K562 (cell line): ENCODE measurements around the gene GRIA4. TPM values are rescaled to one million over a fixed set of nuclear protein-coding genes. Genes with fewer than 3 reads are reported as not detected.

ENCODE experiments used
- ATAC-seq: fragments of 200-7000 bp; cut with Tn5 transposase; 3 replicates; pipeline ENCODE4 v1.9.1; 2020; ENCODE audit warnings: moderate library complexity
- BruUV-seq: library from RNA; stranded (reverse); fragments of 400-500 nt; replicated peaks from 2 replicates; lab custom pipeline; 2021; lab: Mats Ljungman, UMichigan
- CTCF ChIA-PET: fragments of 300-600 bp; formaldehyde crosslinking; extraction: SDS; loops from one replicate; lab custom pipeline; 2021; ENCODE audit warnings: low intra/inter-chr PET ratio; lab: Yijun Ruan, JAX
- POLR2A ChIA-PET: fragments of 300-600, 350-650 bp; sonication (Branson Sonifier 250); formaldehyde crosslinking; extraction: SDS; loops from one replicate; lab custom pipeline; 2021; ENCODE audit warnings: antibody characterized with exemption, inconsistent platforms; lab: Yijun Ruan, JAX
- DNase-seq, 4 experiments: peaks; one replicate each; pipeline versions ENCODE4 v3.0.0 to v3.0.0-alpha.2; 2011 to 2018; ENCODE audit warnings: low spot score in 3 of 4, mixed read lengths in 3 of 4; ENCODE audit errors: extremely low read depth in 1 of 4
- FAIRE-seq: peaks from 2 replicates; lab custom pipeline; 2011; peaks lifted over from hg19 to GRCh38; lab: Jason Lieb, UNC
- H2AFZ ChIP-seq: 2 replicates; pipeline ENCODE4 v1.6.0; 2011; ENCODE audit warnings: low read depth, low read length, control low read depth, inconsistent platforms
- H3K27ac ChIP-seq: fragments of 200-600 bp; 3 replicates; pipeline ENCODE4 v1.8.0; 2011; ENCODE audit warnings: low read depth, mild to moderate bottlenecking, control low read depth, inconsistent platforms, low read length, moderate library complexity, mixed read lengths; ENCODE audit errors: extremely low read depth
- H3K27me3 ChIP-seq, 2 experiments: fragments of 300-600 bp in 1 of 2; 2 replicates in 1 of 2; 3 replicates in 1 of 2; pipeline versions ENCODE4 v1.6.0 to v1.8.0; 2011; ENCODE audit warnings: inconsistent platforms in 2 of 2, low read length in 2 of 2, mild to moderate bottlenecking in 1 of 2, mixed read lengths in 1 of 2, moderate library complexity in 1 of 2; ENCODE audit not compliant: control insufficient read depth in 2 of 2, insufficient read depth in 2 of 2
- H3K36me3 ChIP-seq: fragments of 300-600 bp; 3 replicates; pipeline ENCODE4 v1.8.0; 2011; ENCODE audit warnings: mild to moderate bottlenecking, low read length, inconsistent platforms; ENCODE audit not compliant: control insufficient read depth, insufficient read depth
- H3K4me1 ChIP-seq, 2 experiments: fragments of 200-600 bp in 1 of 2; replicated peaks in 1 of 2; 2 replicates in 1 of 2; 3 replicates in 1 of 2; pipeline versions ENCODE4 v1.5.1 to v1.8.0; 2011; ENCODE audit warnings: inconsistent platforms in 2 of 2, low read length in 2 of 2, mild to moderate bottlenecking in 1 of 2, mixed read lengths in 1 of 2, moderate library complexity in 1 of 2; ENCODE audit not compliant: control insufficient read depth in 2 of 2, insufficient read depth in 2 of 2
- H3K4me2 ChIP-seq: 2 replicates; pipeline ENCODE4 v1.6.1; 2011; ENCODE audit warnings: low read length, control low read depth, inconsistent platforms, mixed read lengths; ENCODE audit not compliant: insufficient read depth
- H3K4me3 ChIP-seq: fragments of 200-600 bp; sonication (generic), shearing (Covaris generic); 2 replicates; pipeline ENCODE4 v1.5.1; 2016; ENCODE audit warnings: control low read depth, inconsistent platforms
- H3K79me2 ChIP-seq: fragments of 200-600 bp; 3 replicates; pipeline ENCODE4 v1.8.0; 2011; ENCODE audit warnings: low read length, inconsistent platforms; ENCODE audit not compliant: control insufficient read depth, insufficient read depth
- H3K9ac ChIP-seq, 2 experiments: 2 replicates each; pipeline versions ENCODE4 v1.6.0 to v1.6.1; 2011; ENCODE audit warnings: low read depth in 2 of 2, low read length in 2 of 2, control low read depth in 1 of 2, inconsistent platforms in 1 of 2, mild to moderate bottlenecking in 1 of 2, mixed read lengths in 1 of 2; ENCODE audit not compliant: insufficient read depth in 1 of 2
- H3K9me1 ChIP-seq: one replicate; pipeline ENCODE4 v1.6.0; 2011; ENCODE audit warnings: inconsistent platforms, mild to moderate bottlenecking, low read length, moderate library complexity; ENCODE audit not compliant: control insufficient read depth, insufficient read depth
- H3K9me3 ChIP-seq: replicated peaks from 2 replicates; pipeline ENCODE4 v1.5.1; 2011; ENCODE audit warnings: low read depth, low read length, inconsistent platforms; ENCODE audit not compliant: control insufficient read depth, insufficient read depth
- H4K20me1 ChIP-seq: replicated peaks from 2 replicates; pipeline ENCODE4 v1.6.1; 2011; ENCODE audit warnings: low read length, inconsistent platforms, mixed read lengths; ENCODE audit not compliant: control insufficient read depth, insufficient read depth
- CAMTA2 ChIP-seq: fragments of 250-450 bp; sonication (Bioruptor Pico); conservative IDR thresholded peaks from 2 replicates; pipeline ENCODE4 v1.5.1; 2022
- HNRNPL ChIP-seq: fragments of 200-400 bp; formaldehyde crosslinking; IDR thresholded peaks from 2 replicates; pipeline ENCODE4 v1.6.1; 2017; ENCODE audit warnings: low read depth, mild to moderate bottlenecking, low read length
- ILF3 ChIP-seq: fragments of 450-650 bp; IDR thresholded peaks from 2 replicates; pipeline ENCODE4 v1.6.1; 2018; ENCODE audit warnings: antibody characterized with exemption, mild to moderate bottlenecking, moderate library complexity, borderline replicate concordance
- NFE2L1 ChIP-seq: fragments of 450-650 bp; IDR thresholded peaks from 2 replicates; pipeline ENCODE4 v1.6.1; 2016; ENCODE audit warnings: missing genetic modification characterization, low read depth, mild to moderate bottlenecking, missing compliant biosample characterization, moderate library complexity, borderline replicate concordance
- POLR2AphosphoS5 ChIP-seq: IDR thresholded peaks from 2 replicates; pipeline ENCODE4 v1.6.1; 2011; ENCODE audit warnings: mild to moderate bottlenecking, low read depth, low read length, moderate library complexity; ENCODE audit not compliant: control insufficient read depth, insufficient read depth
- RFX5 ChIP-seq: IDR thresholded peaks from 2 replicates; pipeline ENCODE4 v1.6.1; 2011; ENCODE audit warnings: low read depth, mild to moderate bottlenecking, improper control_type of control experiment, low read length
- SREBF1 ChIP-seq: fragments of 150-350 bp; IDR thresholded peaks from 2 replicates; pipeline ENCODE4 v1.6.1; 2014; ENCODE audit warnings: antibody characterized with exemption, low read depth, low read length, borderline replicate concordance
- TGIF2 ChIP-seq: sonication (generic); formaldehyde crosslinking; IDR thresholded peaks from 2 replicates; pipeline ENCODE4 v1.8.1; 2022; ENCODE audit warnings: mild to moderate bottlenecking, missing genetic modification reagents, moderate library complexity
- ZNF174 ChIP-seq: fragments of 250-450 bp; sonication (Bioruptor Pico); IDR thresholded peaks from 2 replicates; pipeline ENCODE4 v1.4.0; 2020; ENCODE audit warnings: mild to moderate bottlenecking
- ZNF785 ChIP-seq: fragments of 250-450 bp; sonication (Bioruptor Pico); IDR thresholded peaks from 2 replicates; pipeline ENCODE4 v1.4.0; 2020; ENCODE audit warnings: mild to moderate bottlenecking
- in situ Hi-C: fragments of 300-500 bp; cut with MboI; formaldehyde crosslinking; loops from 4 replicates; pipeline ENCODE4 v1.15.0; 2018; ENCODE audit warnings: inconsistent platforms, mixed read lengths
- intact Hi-C: fragments of 100-400 bp; cut with micrococcal nuclease; formaldehyde crosslinking; loops from 2 replicates; pipeline ENCODE4 v1.14.2; 2022
- polyA plus RNA-seq, 8 experiments: library from polyadenylated mRNA; depleted of rRNA in 4 of 8; stranded (reverse) in 5 of 8; unstranded in 3 of 8; fragments of >200 nt; fragmentation: Nextera tagmentation in 2 of 8; fragmentation: Illumina TruSeq in 1 of 8; extraction: Ambion mirVana in 2 of 8; extraction: Trizol in 1 of 8; gene quantifications; 2 replicates each; pipeline versions ENCODE4 v1.2.1 to v1.2.3, GENCODE V29; 2011 to 2014; ENCODE audit warnings: inconsistent platforms in 1 of 8, missing spikeins in 1 of 8
- total RNA-seq, 7 experiments: library from RNA; depleted of rRNA in 6 of 7; stranded (reverse); fragments of >200 nt in 6 of 7; fragmentation: Illumina TruSeq in 2 of 7; extraction: Trizol in 2 of 7; gene quantifications; 2 replicates each; pipeline versions ENCODE4 v1.2.1 to v1.2.3, GENCODE V29; 2011 to 2021; ENCODE audit warnings: low replicate concordance in 1 of 7
- TF ChIP-seq, protein P1 (sequence below): fragments of 450-650 bp; IDR thresholded peaks from 2 replicates; pipeline ENCODE4 v1.6.1; 2016; ENCODE audit warnings: low read depth, mild to moderate bottlenecking, moderate library complexity
- TF ChIP-seq, protein P2 (sequence below): IDR thresholded peaks from 3 replicates; pipeline ENCODE4 v1.6.1; 2011; ENCODE audit warnings: borderline replicate concordance, mild to moderate bottlenecking; ENCODE audit not compliant: insufficient read length, insufficient read depth
- TF ChIP-seq, protein P3 (sequence below), 2 experiments: fragments of 450-650 bp; IDR thresholded peaks; 2 replicates each; pipeline ENCODE4 v1.6.1; 2016; ENCODE audit warnings: mild to moderate bottlenecking in 2 of 2, borderline replicate concordance in 1 of 2, low read depth in 1 of 2, moderate library complexity in 1 of 2

Gene GRIA4
- total and polyA plus RNA-seq, 9 of the 15 experiments (the other 6 are each of a cell fraction or from before 2014, with no cell fraction given) = not detected

DNA sequence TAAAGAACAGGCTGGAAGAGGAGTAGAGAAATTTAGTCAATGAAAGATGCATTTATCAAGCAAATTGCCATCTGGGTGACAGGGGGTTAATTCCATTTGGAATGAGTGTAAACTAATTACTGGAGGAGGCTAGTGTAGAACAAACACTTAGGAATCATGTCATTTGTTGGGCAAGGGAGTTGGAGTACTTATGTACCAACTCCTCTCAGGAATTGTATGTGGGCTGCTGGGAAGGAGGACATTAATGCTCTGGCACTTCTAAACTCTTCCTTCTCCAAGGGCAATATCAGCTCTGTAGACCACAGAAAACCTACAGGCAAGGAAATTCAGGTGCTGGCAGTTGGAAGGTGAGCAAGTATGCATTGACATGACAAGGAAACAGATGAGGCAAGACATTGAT, 271.2 kb downstream of the GRIA4 start:
- Histone ChIP-seq H3K27ac (no peak overlapping the region), H3K4me2 (no peak overlapping the region), H3K27me3 (no peaks in the 10 kb centered on the region), H3K9me1 (no peaks in the 10 kb centered on the region), H3K9ac (no peak overlapping the region), H2AFZ (no peak overlapping the region), H4K20me1 (no peaks in the 10 kb centered on the region), H3K4me3 (no peak overlapping the region), H3K4me1 (no peaks in the 10 kb centered on the region), H3K9me3 (no peaks in the 10 kb centered on the region), H3K36me3 (no peaks in the 10 kb centered on the region), H3K79me2 (no peaks in the 10 kb centered on the region)
- intact Hi-C loops (no loop called here), in situ Hi-C loops (no loop called here)
- no TSS peak for BruUV-seq
- FAIRE-seq (no peak), DNase-seq (no peak), ATAC-seq (no peak)
- POLR2A ChIA-PET = no interaction called here
- CTCF ChIA-PET = no interaction called here
- no peak for TF ChIP-seq CAMTA2 (CRISPR knock-in tag)
- no peak for TF ChIP-seq ILF3
- TF ChIP-seq, protein P1, sequence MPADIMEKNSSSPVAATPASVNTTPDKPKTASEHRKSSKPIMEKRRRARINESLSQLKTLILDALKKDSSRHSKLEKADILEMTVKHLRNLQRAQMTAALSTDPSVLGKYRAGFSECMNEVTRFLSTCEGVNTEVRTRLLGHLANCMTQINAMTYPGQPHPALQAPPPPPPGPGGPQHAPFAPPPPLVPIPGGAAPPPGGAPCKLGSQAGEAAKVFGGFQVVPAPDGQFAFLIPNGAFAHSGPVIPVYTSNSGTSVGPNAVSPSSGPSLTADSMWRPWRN = no peak
- TF ChIP-seq, protein P2, sequence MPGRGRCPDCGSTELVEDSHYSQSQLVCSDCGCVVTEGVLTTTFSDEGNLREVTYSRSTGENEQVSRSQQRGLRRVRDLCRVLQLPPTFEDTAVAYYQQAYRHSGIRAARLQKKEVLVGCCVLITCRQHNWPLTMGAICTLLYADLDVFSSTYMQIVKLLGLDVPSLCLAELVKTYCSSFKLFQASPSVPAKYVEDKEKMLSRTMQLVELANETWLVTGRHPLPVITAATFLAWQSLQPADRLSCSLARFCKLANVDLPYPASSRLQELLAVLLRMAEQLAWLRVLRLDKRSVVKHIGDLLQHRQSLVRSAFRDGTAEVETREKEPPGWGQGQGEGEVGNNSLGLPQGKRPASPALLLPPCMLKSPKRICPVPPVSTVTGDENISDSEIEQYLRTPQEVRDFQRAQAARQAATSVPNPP = no peak
- TF ChIP-seq SREBF1 = no peak
- no peak for TF ChIP-seq HNRNPL
- no peak for TF ChIP-seq POLR2AphosphoS5
- no peak for TF ChIP-seq RFX5
- TF ChIP-seq TGIF2 = no peak
- TF ChIP-seq NFE2L1 = no peak
- no peak for TF ChIP-seq ZNF174 (CRISPR knock-in tag)
- no peak for TF ChIP-seq ZNF785 (CRISPR knock-in tag)
- TF ChIP-seq, protein P3, sequence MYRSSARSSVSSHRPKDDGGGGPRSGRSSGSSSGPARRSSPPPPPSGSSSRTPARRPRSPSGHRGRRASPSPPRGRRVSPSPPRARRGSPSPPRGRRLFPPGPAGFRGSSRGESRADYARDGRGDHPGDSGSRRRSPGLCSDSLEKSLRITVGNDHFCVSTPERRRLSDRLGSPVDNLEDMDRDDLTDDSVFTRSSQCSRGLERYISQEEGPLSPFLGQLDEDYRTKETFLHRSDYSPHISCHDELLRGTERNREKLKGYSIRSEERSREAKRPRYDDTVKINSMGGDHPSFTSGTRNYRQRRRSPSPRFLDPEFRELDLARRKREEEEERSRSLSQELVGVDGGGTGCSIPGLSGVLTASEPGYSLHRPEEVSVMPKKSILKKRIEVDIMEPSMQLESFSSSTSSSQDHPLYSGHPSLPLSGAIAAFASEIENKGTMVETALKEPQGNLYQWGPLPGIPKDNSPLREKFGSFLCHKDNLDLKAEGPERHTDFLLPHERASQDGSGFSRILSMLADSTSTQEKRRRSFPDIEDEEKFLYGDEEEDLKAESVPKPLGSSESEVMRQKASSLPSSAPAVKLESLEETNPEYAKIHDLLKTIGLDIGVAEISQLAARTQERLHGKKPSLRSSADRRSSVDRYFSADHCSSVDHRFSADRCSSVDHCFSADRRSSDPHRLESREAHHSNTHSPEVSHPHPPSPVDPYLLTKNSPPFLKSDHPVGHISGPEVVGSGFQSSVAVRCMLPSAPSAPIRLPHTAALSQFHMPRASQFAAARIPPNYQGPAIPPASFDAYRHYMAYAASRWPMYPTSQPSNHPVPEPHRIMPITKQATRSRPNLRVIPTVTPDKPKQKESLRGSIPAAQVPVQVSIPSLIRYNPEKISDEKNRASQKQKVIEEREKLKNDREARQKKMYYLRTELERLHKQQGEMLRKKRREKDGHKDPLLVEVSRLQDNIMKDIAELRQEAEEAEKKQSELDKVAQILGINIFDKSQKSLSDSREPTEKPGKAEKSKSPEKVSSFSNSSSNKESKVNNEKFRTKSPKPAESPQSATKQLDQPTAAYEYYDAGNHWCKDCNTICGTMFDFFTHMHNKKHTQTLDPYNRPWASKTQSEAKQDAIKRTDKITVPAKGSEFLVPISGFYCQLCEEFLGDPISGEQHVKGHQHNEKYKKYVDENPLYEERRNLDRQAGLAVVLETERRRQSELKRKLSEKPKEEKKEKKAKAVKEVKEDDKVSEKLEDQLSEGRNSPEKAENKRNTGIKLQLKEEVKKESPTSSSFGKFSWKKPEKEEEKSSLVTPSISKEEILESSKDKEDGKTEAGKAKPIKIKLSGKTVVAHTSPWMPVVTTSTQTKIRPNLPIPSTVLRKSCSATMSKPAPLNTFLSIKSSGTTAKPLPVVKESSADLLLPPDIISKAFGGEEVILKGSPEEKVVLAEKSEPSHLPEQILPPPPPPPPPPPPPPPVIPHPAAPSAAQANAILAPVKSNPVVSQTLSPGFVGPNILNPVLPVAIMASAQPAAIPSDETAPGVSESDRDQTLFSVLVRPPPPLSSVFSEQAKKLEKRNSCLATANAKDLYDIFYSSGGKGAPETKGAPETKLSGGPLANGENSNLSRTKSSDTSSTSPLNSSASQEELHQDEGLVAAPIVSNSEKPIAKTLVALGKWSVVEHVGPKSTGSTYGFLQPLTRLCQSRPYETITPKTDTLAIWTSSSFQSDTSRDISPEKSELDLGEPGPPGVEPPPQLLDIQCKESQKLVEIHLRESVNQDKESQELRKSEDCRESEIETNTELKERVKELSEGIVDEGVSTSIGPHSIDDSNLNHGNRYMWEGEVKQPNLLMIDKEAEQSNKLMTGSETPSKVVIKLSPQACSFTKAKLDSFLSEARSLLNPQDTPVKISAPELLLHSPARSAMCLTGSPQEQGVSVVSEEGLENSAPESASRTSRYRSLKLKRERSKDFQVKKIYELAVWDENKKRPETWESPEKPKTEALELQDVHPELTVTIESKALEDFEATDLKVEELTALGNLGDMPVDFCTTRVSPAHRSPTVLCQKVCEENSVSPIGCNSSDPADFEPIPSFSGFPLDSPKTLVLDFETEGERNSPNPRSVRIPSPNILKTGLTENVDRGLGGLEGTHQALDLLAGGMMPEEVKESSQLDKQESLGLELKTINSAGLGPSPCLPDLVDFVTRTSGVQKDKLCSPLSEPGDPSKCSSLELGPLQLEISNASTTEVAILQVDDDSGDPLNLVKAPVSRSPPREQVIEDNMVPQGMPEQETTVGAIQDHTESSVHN (IDR thresholded peaks at IDR 0.05; ENCODE audit: borderline replicate concordance in 1 of 2, low read depth in 1 of 2) = no peak
